Vagina (tissue), 2 donors: Measurements from ENCODE around the gene CDHR1.

Experiments used
- POLR2A ChIP-seq, 2 donors: fragments of 450-650 bp; IDR thresholded peaks; one replicate each; pipeline ENCODE4 v1.6.1; 2017; ENCODE audit warnings: antibody characterized with exemption in 2 of 2, mild to moderate bottlenecking in 2 of 2, moderate library complexity in 2 of 2
- POLR2AphosphoS5 ChIP-seq, 2 donors: sonication (generic); formaldehyde crosslinking; IDR thresholded peaks; one replicate each; pipeline ENCODE4 v1.9.0; 2017; ENCODE audit warnings: antibody characterized with exemption in 2 of 2, mild to moderate bottlenecking in 2 of 2, low read depth in 1 of 2; ENCODE audit not compliant: insufficient read depth in 1 of 2
- TF ChIP-seq, protein P1 (sequence below), 3 experiments: fragments of 450-650 bp in 2 of 3; fragments of 200-600 bp in 1 of 3; sonication (generic) in 1 of 3; IDR thresholded peaks; one replicate each; pipeline ENCODE4 v1.5.1; 2017 to 2019; ENCODE audit warnings: antibody characterized with exemption in 3 of 3, mild to moderate bottlenecking in 2 of 3, moderate library complexity in 2 of 3

DNA sequence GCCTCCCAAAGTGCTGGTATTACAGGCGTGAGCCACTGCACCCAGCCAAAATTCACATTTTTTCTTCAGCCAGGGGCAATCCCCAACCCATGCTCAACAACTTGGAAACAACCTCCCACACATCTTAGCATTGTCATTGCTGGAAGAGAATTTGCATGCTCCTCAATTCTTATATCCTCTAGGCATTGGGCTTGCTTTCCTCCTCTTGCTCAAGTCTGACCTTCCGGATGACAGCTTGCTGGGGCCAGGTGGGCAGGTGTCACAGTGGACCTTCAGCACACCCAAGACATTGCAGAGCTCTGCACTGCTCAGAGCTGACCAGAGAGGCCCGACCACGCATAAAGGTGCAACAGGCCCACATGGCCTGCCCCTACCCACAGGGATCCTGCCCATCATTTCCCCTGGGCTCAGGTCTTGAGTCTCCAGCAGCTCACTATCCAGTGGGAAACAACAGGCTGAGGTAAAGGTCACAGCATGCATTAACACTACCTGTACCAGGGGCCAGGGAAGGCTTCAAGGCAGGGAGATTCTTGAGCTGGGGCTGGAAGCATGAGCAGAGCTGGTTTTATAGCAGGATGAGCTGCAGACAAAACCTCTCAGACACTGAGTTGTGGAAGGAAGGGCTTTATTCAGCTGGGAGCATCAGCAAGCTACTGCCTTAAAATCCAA lies 27.6 kb upstream of the CDHR1 start:
- TF ChIP-seq POLR2AphosphoS5 (IDR thresholded peaks at IDR 0.05; ENCODE audit: insufficient read depth in 1 of 2, low read depth in 1 of 2): no peak
- TF ChIP-seq, protein P1, sequence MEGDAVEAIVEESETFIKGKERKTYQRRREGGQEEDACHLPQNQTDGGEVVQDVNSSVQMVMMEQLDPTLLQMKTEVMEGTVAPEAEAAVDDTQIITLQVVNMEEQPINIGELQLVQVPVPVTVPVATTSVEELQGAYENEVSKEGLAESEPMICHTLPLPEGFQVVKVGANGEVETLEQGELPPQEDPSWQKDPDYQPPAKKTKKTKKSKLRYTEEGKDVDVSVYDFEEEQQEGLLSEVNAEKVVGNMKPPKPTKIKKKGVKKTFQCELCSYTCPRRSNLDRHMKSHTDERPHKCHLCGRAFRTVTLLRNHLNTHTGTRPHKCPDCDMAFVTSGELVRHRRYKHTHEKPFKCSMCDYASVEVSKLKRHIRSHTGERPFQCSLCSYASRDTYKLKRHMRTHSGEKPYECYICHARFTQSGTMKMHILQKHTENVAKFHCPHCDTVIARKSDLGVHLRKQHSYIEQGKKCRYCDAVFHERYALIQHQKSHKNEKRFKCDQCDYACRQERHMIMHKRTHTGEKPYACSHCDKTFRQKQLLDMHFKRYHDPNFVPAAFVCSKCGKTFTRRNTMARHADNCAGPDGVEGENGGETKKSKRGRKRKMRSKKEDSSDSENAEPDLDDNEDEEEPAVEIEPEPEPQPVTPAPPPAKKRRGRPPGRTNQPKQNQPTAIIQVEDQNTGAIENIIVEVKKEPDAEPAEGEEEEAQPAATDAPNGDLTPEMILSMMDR (IDR thresholded peaks at IDR 0.05): no peak
- TF ChIP-seq POLR2A (IDR thresholded peaks at IDR 0.05): no peak
